DOHH2 (cell line): ENCODE measurements around the gene RAB26.

Experiments used
- CTCF ChIP-seq: fragments of 200-600 bp; sonication (generic); IDR thresholded peaks from one replicate; pipeline ENCODE4 v1.5.1; 2014; ENCODE audit warnings: antibody characterized with exemption, mild to moderate bottlenecking, low read depth, low read length; ENCODE audit not compliant: poor library complexity, severe bottlenecking
- EZH2phosphoT487 ChIP-seq: fragments of 200-600 bp; sonication (generic); IDR thresholded peaks from 2 replicates; pipeline ENCODE4 v1.6.1; 2017; ENCODE audit warnings: borderline replicate concordance, mild to moderate bottlenecking, antibody characterized with exemption, low read length, moderate library complexity, mixed read lengths

GRCh38 chr16:2189252-2189893 is 40.9 kb downstream of the RAB26 start:
- TF ChIP-seq CTCF (no peak), EZH2phosphoT487 (no peak)
